ENCODE data around the gene PLCG2.

- TF ChIP-seq, protein P1, sequence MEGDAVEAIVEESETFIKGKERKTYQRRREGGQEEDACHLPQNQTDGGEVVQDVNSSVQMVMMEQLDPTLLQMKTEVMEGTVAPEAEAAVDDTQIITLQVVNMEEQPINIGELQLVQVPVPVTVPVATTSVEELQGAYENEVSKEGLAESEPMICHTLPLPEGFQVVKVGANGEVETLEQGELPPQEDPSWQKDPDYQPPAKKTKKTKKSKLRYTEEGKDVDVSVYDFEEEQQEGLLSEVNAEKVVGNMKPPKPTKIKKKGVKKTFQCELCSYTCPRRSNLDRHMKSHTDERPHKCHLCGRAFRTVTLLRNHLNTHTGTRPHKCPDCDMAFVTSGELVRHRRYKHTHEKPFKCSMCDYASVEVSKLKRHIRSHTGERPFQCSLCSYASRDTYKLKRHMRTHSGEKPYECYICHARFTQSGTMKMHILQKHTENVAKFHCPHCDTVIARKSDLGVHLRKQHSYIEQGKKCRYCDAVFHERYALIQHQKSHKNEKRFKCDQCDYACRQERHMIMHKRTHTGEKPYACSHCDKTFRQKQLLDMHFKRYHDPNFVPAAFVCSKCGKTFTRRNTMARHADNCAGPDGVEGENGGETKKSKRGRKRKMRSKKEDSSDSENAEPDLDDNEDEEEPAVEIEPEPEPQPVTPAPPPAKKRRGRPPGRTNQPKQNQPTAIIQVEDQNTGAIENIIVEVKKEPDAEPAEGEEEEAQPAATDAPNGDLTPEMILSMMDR (IDR thresholded peaks at IDR 0.05) = no peak
- TF ChIP-seq POLR2A (IDR thresholded peaks at IDR 0.05) = no peak
These were observed 6.2 kb downstream of the PLCG2 start for GRCh38 chr16:81785138-81785924.

All from ovary (tissue), 3 donors.